Measurements from ENCODE around the gene ADAMTS19.

ADAMTS19 gene

GRCh38 chr5:129445379-129445778, 14.7 kb upstream of the ADAMTS19 start:
- in situ Hi-C loops (cut with MboI; ENCODE audit: low pct_unique_long_range_greater_than_20kb, low sequenced_read_pairs, unreplicated experiment): no loop called here
- TF ChIP-seq CTCF (IDR thresholded peaks at IDR 0.05; ENCODE audit: extremely low read depth, insufficient read depth, missing control alignments): no peak
- DNase-seq (ENCODE audit: low spot score): no peak

- DNase-seq (ENCODE audit: low spot score): no peak
- in situ Hi-C loops (cut with MboI; ENCODE audit: low pct_unique_long_range_greater_than_20kb, low sequenced_read_pairs, unreplicated experiment): no loop called here
- no peak for TF ChIP-seq CTCF (IDR thresholded peaks at IDR 0.05; ENCODE audit: extremely low read depth, insufficient read depth, missing control alignments)
Observed at GRCh38 chr5:129447968-129448367, 12.1 kb upstream of the ADAMTS19 start.

GRCh38 chr5:129448654-129449053, 11.4 kb upstream of the ADAMTS19 start:
- DNase-seq (ENCODE audit: low spot score): no peak
- TF ChIP-seq CTCF (IDR thresholded peaks at IDR 0.05; ENCODE audit: extremely low read depth, insufficient read depth, missing control alignments): no peak
- in situ Hi-C loops (cut with MboI; ENCODE audit: low pct_unique_long_range_greater_than_20kb, low sequenced_read_pairs, unreplicated experiment): no loop called here

- TF ChIP-seq CTCF (IDR thresholded peaks at IDR 0.05; ENCODE audit: extremely low read depth, insufficient read depth, missing control alignments): no peak
- in situ Hi-C loops (cut with MboI; ENCODE audit: low pct_unique_long_range_greater_than_20kb, low sequenced_read_pairs, unreplicated experiment): no loop called here
- no peak for DNase-seq (ENCODE audit: low spot score)
Observed at GRCh38 chr5:129454461-129454860, 5.6 kb upstream of the ADAMTS19 start.

- TF ChIP-seq CTCF (IDR thresholded peaks at IDR 0.05; ENCODE audit: extremely low read depth, insufficient read depth, missing control alignments): no peak
- in situ Hi-C loops (cut with MboI; ENCODE audit: low pct_unique_long_range_greater_than_20kb, low sequenced_read_pairs, unreplicated experiment): no loop called here
- no peak for DNase-seq (ENCODE audit: low spot score)
Observed at GRCh38 chr5:129459450-129459776, 685 bp upstream of the ADAMTS19 start.

GRCh38 chr5:129460672-129460935, 506 bp downstream of the ADAMTS19 start:
- TF ChIP-seq CTCF (IDR thresholded peaks at IDR 0.05; ENCODE audit: extremely low read depth, insufficient read depth, missing control alignments): no peak
- in situ Hi-C loops (cut with MboI; ENCODE audit: low pct_unique_long_range_greater_than_20kb, low sequenced_read_pairs, unreplicated experiment): no loop called here
- peak; percentile 25 for DNase-seq (ENCODE audit: low spot score)

- in situ Hi-C loops (cut with MboI; ENCODE audit: low pct_unique_long_range_greater_than_20kb, low sequenced_read_pairs, unreplicated experiment): no loop called here
- TF ChIP-seq CTCF (IDR thresholded peaks at IDR 0.05; ENCODE audit: extremely low read depth, insufficient read depth, missing control alignments): peak; percentile 35
- peak; percentile 49 for DNase-seq (ENCODE audit: low spot score)
Observed at GRCh38 chr5:129460936-129461710, 1.0 kb downstream of the ADAMTS19 start.

Data from GM13977 (cell line).